ENCODE data around the gene DAPK3.
"Not testable (repeated sequence)": the region's sequence is repeated elsewhere in the genome, so short reads cannot be mapped to it uniquely, and the experiment has no call there.

The DAPK3 gene

GRCh38 chr19:3955688-3956087 is 15.2 kb downstream of the DAPK3 start:
- DNase-seq (ENCODE audit: low read depth in 4 of 4, low spot score in 1 of 4), result no peak

- not testable (repeated sequence) for DNase-seq (ENCODE audit: low read depth in 4 of 4, low spot score in 1 of 4)
Measured at GRCh38 chr19:3955276-3955675, 15.6 kb downstream of the DAPK3 start.

- DNase-seq (ENCODE audit: low read depth in 4 of 4, low spot score in 1 of 4), result no peak
Measured at GRCh38 chr19:3954107-3954506, 16.8 kb downstream of the DAPK3 start.

- DNase-seq (ENCODE audit: low read depth in 4 of 4, low spot score in 1 of 4), result not testable (repeated sequence)
Measured at GRCh38 chr19:3952755-3953276, 18.1 kb downstream of the DAPK3 start.

- DNase-seq (ENCODE audit: low read depth in 4 of 4, low spot score in 1 of 4), result no peak
Measured at GRCh38 chr19:3950871-3951861, 19.7 kb downstream of the DAPK3 start.

- no peak for DNase-seq (ENCODE audit: low read depth in 4 of 4, low spot score in 1 of 4)
Measured at GRCh38 chr19:3949997-3950859, 20.7 kb downstream of the DAPK3 start.

- DNase-seq (ENCODE audit: low read depth in 4 of 4, low spot score in 1 of 4), result no peak
Measured at GRCh38 chr19:3949294-3949693, 21.6 kb downstream of the DAPK3 start.

GRCh38 chr19:3947316-3947933 is 23.5 kb downstream of the DAPK3 start:
- DNase-seq (ENCODE audit: low read depth in 4 of 4, low spot score in 1 of 4), result not testable (repeated sequence)

- DNase-seq (ENCODE audit: low read depth in 4 of 4, low spot score in 1 of 4), result no peak
Measured at GRCh38 chr19:3945838-3946237, 25.1 kb downstream of the DAPK3 start.

GRCh38 chr19:3944018-3944721 is 26.7 kb downstream of the DAPK3 start:
- no peak for DNase-seq (ENCODE audit: low read depth in 4 of 4, low spot score in 1 of 4)

GRCh38 chr19:3942790-3943409 is 28.0 kb downstream of the DAPK3 start:
- DNase-seq (ENCODE audit: low read depth in 4 of 4, low spot score in 1 of 4), result no peak

- not testable (repeated sequence) for DNase-seq (ENCODE audit: low read depth in 4 of 4, low spot score in 1 of 4)
Measured at GRCh38 chr19:3938300-3938950, 32.5 kb downstream of the DAPK3 start.

- no peak for DNase-seq (ENCODE audit: low read depth in 4 of 4, low spot score in 1 of 4)
Measured at GRCh38 chr19:3936506-3937442, 34.1 kb downstream of the DAPK3 start.

GRCh38 chr19:3932931-3933810 is 37.7 kb downstream of the DAPK3 start, which contains the start of gene NMRK2:
Gene NMRK2, plus strand, starts transcription at chr19:3933069. Its CDS starts 603 bp downstream, at chr19:3933672.
- no peak for DNase-seq (ENCODE audit: low read depth in 4 of 4, low spot score in 1 of 4)

GRCh38 chr19:3931041-3931440 is 39.9 kb downstream of the DAPK3 start:
- no peak for DNase-seq (ENCODE audit: low read depth in 4 of 4, low spot score in 1 of 4)

GRCh38 chr19:3923912-3924311 is 47.0 kb downstream of the DAPK3 start:
- no peak for DNase-seq (ENCODE audit: low read depth in 4 of 4, low spot score in 1 of 4)

GRCh38 chr19:3923096-3923758 is 47.7 kb downstream of the DAPK3 start:
- no peak for DNase-seq (ENCODE audit: low read depth in 4 of 4, low spot score in 1 of 4)

All from stimulated activated CD4-positive, alpha-beta T cell treated with anti-CD3 and anti-CD28 coated beads, Interleukin-1b, Interleukin-23, amount 100 ng/mL, for 24 hours (primary cell).